Vagina (tissue), 2 donors: ENCODE data around the gene CALML4. TPM values are rescaled to one million over a fixed set of nuclear protein-coding genes. Genes with fewer than 3 reads are reported as not detected.

Experiments used
- DNase-seq, 2 donors: peaks; one replicate each; pipeline ENCODE4 v3.0.0-alpha.2; 2017; ENCODE audit errors: extremely low spot score in 2 of 2
- H3K27ac ChIP-seq: fragments of 200-600 bp; sonication (generic); one replicate; pipeline ENCODE4 v1.5.1; 2019
- H3K27me3 ChIP-seq: fragments of 200-600 bp; sonication (generic); one replicate; pipeline ENCODE4 v1.5.1; 2019
- H3K36me3 ChIP-seq, 2 donors: fragments of 200-600 bp; sonication (generic); one replicate each; pipeline ENCODE4 v1.5.1; 2017 to 2019
- H3K4me1 ChIP-seq: fragments of 200-600 bp; sonication (generic); one replicate; pipeline ENCODE4 v1.5.1; 2019
- H3K4me3 ChIP-seq, 2 donors: fragments of 200-600 bp; sonication (generic); 1 replicate in 1 of 2; 2 replicates in 1 of 2; pipeline ENCODE4 v1.5.1; 2016 to 2019
- H3K9me3 ChIP-seq: fragments of 200-600 bp; sonication (generic); one replicate; pipeline ENCODE4 v1.5.1; 2019
- CTCF ChIP-seq, 3 experiments: fragments of 450-650 bp in 2 of 3; fragments of 200-600 bp in 1 of 3; sonication (generic) in 1 of 3; IDR thresholded peaks; one replicate each; pipeline ENCODE4 v1.5.1; 2017 to 2019; ENCODE audit warnings: antibody characterized with exemption in 3 of 3, mild to moderate bottlenecking in 2 of 3, moderate library complexity in 2 of 3
- POLR2A ChIP-seq, 2 donors: fragments of 450-650 bp; IDR thresholded peaks; one replicate each; pipeline ENCODE4 v1.6.1; 2017; ENCODE audit warnings: antibody characterized with exemption in 2 of 2, mild to moderate bottlenecking in 2 of 2, moderate library complexity in 2 of 2
- POLR2AphosphoS5 ChIP-seq, 2 donors: sonication (generic); formaldehyde crosslinking; IDR thresholded peaks; one replicate each; pipeline ENCODE4 v1.9.0; 2017; ENCODE audit warnings: antibody characterized with exemption in 2 of 2, mild to moderate bottlenecking in 2 of 2, low read depth in 1 of 2; ENCODE audit not compliant: insufficient read depth in 1 of 2
- intact Hi-C: fragments of 100-400 bp; cut with DNase I; formaldehyde crosslinking; loops from one replicate; pipeline ENCODE4 v1.15.1; 2023
- total RNA-seq: library from RNA; depleted of rRNA; stranded (reverse); fragments of >200 nt; gene quantifications from one replicate; pipeline ENCODE4 v1.2.3, GENCODE V29; 2016

The CALML4 gene
- total RNA-seq, 1 donor from 2014 or later, result 6.1 TPM

GRCh38 chr15:68200016-68200861 is 4.9 kb downstream of the CALML4 start:
- H3K36me3 ChIP-seq, result no peaks in the 10 kb centered on the region
- intact Hi-C loops, result no loop called here
- no peak overlapping the region for H3K4me3 ChIP-seq
- no peaks in the 10 kb centered on the region for H3K27me3 ChIP-seq
- H3K9me3 ChIP-seq, result no peaks in the 10 kb centered on the region
- peak in 1 of 2 donors; percentile 79 for DNase-seq
- TF ChIP-seq CTCF (IDR thresholded peaks at IDR 0.05), result no peak
- TF ChIP-seq POLR2AphosphoS5 (IDR thresholded peaks at IDR 0.05; ENCODE audit: insufficient read depth in 1 of 2, low read depth in 1 of 2), result no peak
- no peak for TF ChIP-seq POLR2A (IDR thresholded peaks at IDR 0.05)
- peaks cover 30% of the 10 kb centered on the region for H3K4me1 ChIP-seq
- H3K27ac ChIP-seq, result no peak overlapping the region

- DNase-seq, result peak in 1 of 2 donors; percentile 44
- Histone ChIP-seq H3K4me1 (peaks cover 21% of the 10 kb centered on the region), H3K4me3 (no peak overlapping the region), H3K36me3 (no peaks in the 10 kb centered on the region), H3K9me3 (no peaks in the 10 kb centered on the region), H3K27me3 (no peaks in the 10 kb centered on the region), H3K27ac (no peak overlapping the region)
- intact Hi-C loops, result no loop called here
- TF ChIP-seq POLR2AphosphoS5 (IDR thresholded peaks at IDR 0.05; ENCODE audit: insufficient read depth in 1 of 2, low read depth in 1 of 2) (no peak), CTCF (IDR thresholded peaks at IDR 0.05) (no peak), POLR2A (IDR thresholded peaks at IDR 0.05) (no peak)
Observed at GRCh38 chr15:68199340-68199739, 5.8 kb downstream of the CALML4 start.

DNA sequence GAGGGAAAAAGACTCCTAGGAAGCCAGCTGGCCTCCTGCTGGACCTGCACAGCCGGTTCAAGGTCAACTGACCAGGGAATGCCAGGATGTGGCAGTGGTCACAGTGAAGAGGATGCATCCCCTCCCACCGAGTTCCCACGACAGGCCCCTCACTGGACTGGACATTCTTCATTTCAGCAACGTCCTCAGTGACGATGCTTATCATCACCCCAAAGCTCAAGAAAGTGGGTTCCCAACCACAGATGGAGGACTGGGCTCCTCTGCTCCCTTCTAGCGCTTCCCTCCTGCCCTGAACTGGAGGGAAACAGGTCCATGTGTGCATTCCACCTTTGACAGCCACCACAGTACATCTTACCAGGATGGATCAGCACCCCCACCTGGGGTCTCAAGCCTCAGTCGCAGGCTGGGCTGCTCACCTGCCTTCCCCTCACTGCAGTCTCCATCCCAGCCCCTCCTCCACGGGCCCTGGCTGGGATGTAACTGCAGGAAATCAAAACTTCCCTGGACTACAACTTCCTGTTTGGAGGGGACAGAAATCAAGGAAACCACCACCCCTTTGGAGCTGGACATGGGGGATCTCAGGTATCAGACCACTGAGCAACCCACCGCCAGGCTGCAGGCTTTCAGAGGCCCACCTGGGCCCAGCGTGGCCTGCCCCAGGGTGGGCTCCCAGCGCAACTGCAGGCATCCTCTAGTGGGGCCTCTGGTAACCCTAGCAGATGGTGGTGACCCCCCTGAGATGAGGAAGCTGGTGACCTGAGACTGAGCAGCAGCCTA is 7.3 kb downstream of the CALML4 start:
- intact Hi-C loops, result no loop called here
- Histone ChIP-seq H3K9me3 (no peaks in the 10 kb centered on the region), H3K27me3 (no peaks in the 10 kb centered on the region), H3K36me3 (peaks cover 0 to 4% of the 10 kb centered on the region in 2 donors), H3K27ac (no peak overlapping the region), H3K4me1 (peaks cover 11% of the 10 kb centered on the region), H3K4me3 (no peak overlapping the region)
- TF ChIP-seq POLR2A (IDR thresholded peaks at IDR 0.05) (no peak), CTCF (IDR thresholded peaks at IDR 0.05) (no peak), POLR2AphosphoS5 (IDR thresholded peaks at IDR 0.05; ENCODE audit: insufficient read depth in 1 of 2, low read depth in 1 of 2) (no peak)
- peak in 1 of 2 donors; percentile 52 for DNase-seq

DNA sequence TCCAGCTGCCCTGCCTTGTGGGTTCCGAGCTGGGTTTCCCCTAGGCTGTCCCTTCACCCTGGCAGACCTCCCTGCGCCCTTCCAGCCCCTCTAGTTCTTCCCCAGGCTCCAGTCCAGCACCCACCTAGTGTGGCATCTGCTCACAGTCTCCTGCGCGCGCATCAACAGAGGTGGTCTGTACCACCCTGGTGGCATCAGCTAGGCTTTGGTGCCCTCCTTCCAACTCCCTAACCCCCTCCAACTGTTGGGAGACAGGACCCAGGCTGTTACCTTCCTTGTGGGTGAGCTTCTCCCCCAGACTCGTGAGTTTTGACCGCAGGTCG is 8.0 kb downstream of the CALML4 start:
- intact Hi-C loops, result no loop called here
- H3K4me3 ChIP-seq, result no peak overlapping the region
- H3K9me3 ChIP-seq, result no peaks in the 10 kb centered on the region
- peaks cover 0 to 6% of the 10 kb centered on the region in 2 donors for H3K36me3 ChIP-seq
- no peaks in the 10 kb centered on the region for H3K27me3 ChIP-seq
- H3K27ac ChIP-seq, result no peak overlapping the region
- TF ChIP-seq POLR2AphosphoS5 (IDR thresholded peaks at IDR 0.05; ENCODE audit: insufficient read depth in 1 of 2, low read depth in 1 of 2) (no peak), POLR2A (IDR thresholded peaks at IDR 0.05) (no peak)
- peaks cover 11% of the 10 kb centered on the region for H3K4me1 ChIP-seq
- peak in 1 of 2 donors; percentile 65 for DNase-seq

GRCh38 chr15:68196445-68197169 is 8.5 kb downstream of the CALML4 start:
- Histone ChIP-seq H3K36me3 (peaks cover 0 to 11% of the 10 kb centered on the region in 2 donors), H3K27ac (no peak overlapping the region)
- intact Hi-C loops, result no loop called here

More at GRCh38 chr15:68196445-68197169, 8.5 kb downstream of the CALML4 start:
- TF ChIP-seq CTCF (IDR thresholded peaks at IDR 0.05) (no peak), POLR2A (IDR thresholded peaks at IDR 0.05) (no peak), POLR2AphosphoS5 (IDR thresholded peaks at IDR 0.05; ENCODE audit: insufficient read depth in 1 of 2, low read depth in 1 of 2) (no peak)
- Histone ChIP-seq H3K9me3 (no peaks in the 10 kb centered on the region), H3K4me1 (peaks cover 11% of the 10 kb centered on the region), H3K4me3 (no peak overlapping the region), H3K27me3 (no peaks in the 10 kb centered on the region)
- peak in 1 of 2 donors; percentile 70 for DNase-seq
